HL-60 (cell line): ENCODE results near the gene TSEN34.

Experiments
- CTCF ChIP-seq: IDR thresholded peaks from one replicate; pipeline ENCODE4 v1.5.1; 2011; ENCODE audit warnings: low read length, control low read depth, inconsistent platforms; ENCODE audit not compliant: insufficient read depth
- REST ChIP-seq: IDR thresholded peaks from 2 replicates; pipeline ENCODE4 v1.6.1; 2012; ENCODE audit warnings: low read depth; ENCODE audit not compliant: insufficient replicate concordance
- SPI1 ChIP-seq: IDR thresholded peaks from 2 replicates; pipeline ENCODE4 v1.6.1; 2012; ENCODE audit warnings: low read depth, mild to moderate bottlenecking, borderline replicate concordance

- TF ChIP-seq CTCF (no peak), SPI1 (no peak), REST (no peak)
Measured at GRCh38 chr19:54162884-54163283, 28.2 kb upstream of the TSEN34 start.
